H1 (cell line): Measurements from ENCODE around the gene KCNJ5. TPM values are rescaled to one million over a fixed set of nuclear protein-coding genes. Genes with fewer than 3 reads are reported as not detected.

Source experiments
- CTCF ChIA-PET: fragments of 300-600 bp; sonication (Branson Sonifier 250); formaldehyde crosslinking; loops from one replicate; lab custom pipeline; 2021; ENCODE audit not compliant: partially characterized antibody; lab: Charles Lee
- POLR2A ChIA-PET: fragments of 300-600 bp; sonication (Branson Sonifier 250); formaldehyde crosslinking; loops from one replicate; lab custom pipeline; 2021; ENCODE audit warnings: inconsistent platforms; ENCODE audit not compliant: partially characterized antibody; lab: Charles Lee
- DNase-seq, 2 experiments: peaks; one replicate each; pipeline versions ENCODE4 v3.0.0 to v3.0.0-alpha.2; 2010 to 2022; ENCODE audit warnings: low spot score in 2 of 2, low read depth in 1 of 2, mixed read lengths in 1 of 2
- FAIRE-seq: peaks from 2 replicates; lab custom pipeline; 2011; peaks lifted over from hg19 to GRCh38; lab: Jason Lieb, UNC
- H2AFZ ChIP-seq: 2 replicates; pipeline ENCODE4 v1.8.1; 2012; ENCODE audit warnings: low read length, inconsistent platforms
- H2AK5ac ChIP-seq: 2 replicates; pipeline ENCODE4 v1.6.1; 2013; ENCODE audit warnings: low read depth, low read length
- H2BK120ac ChIP-seq: replicated peaks from 2 replicates; pipeline ENCODE3; 2013; ENCODE audit warnings: low read depth, low read length, inconsistent platforms
- H2BK12ac ChIP-seq: 2 replicates; pipeline ENCODE4 v1.6.1; 2013; ENCODE audit warnings: low read depth, low read length
- H2BK15ac ChIP-seq: 2 replicates; pipeline ENCODE4 v1.6.1; 2013; ENCODE audit warnings: low read length
- H2BK20ac ChIP-seq: 2 replicates; pipeline ENCODE4 v1.6.1; 2013; ENCODE audit warnings: low read length
- H2BK5ac ChIP-seq: 2 replicates; pipeline ENCODE4 v1.6.1; 2013; ENCODE audit warnings: low read depth, low read length
- H3K14ac ChIP-seq: 2 replicates; pipeline ENCODE4 v1.6.1; 2013; ENCODE audit warnings: inconsistent platforms; ENCODE audit not compliant: insufficient read length
- H3K18ac ChIP-seq: 2 replicates; pipeline ENCODE4 v1.6.1; 2013; ENCODE audit warnings: low read length; ENCODE audit errors: extremely low read depth
- H3K23ac ChIP-seq: 2 replicates; pipeline ENCODE4 v1.6.1; 2013; ENCODE audit warnings: inconsistent platforms; ENCODE audit not compliant: insufficient read length
- H3K23me2 ChIP-seq: 2 replicates; pipeline ENCODE4 v1.6.1; 2013; ENCODE audit warnings: low read depth, low read length
- H3K27ac ChIP-seq: 2 replicates; pipeline ENCODE4 v1.6.1; 2011; ENCODE audit warnings: low read depth, low read length, inconsistent platforms
- H3K27me3 ChIP-seq, 4 experiments: replicated peaks in 1 of 4; 1 replicate in 1 of 4; 2 replicates in 3 of 4; pipeline versions ENCODE4 v1.6.1 to v1.8.1; 2011 to 2013; ENCODE audit warnings: low read length in 3 of 4, mild to moderate bottlenecking in 3 of 4, inconsistent platforms in 2 of 4, mixed read lengths in 2 of 4, moderate library complexity in 1 of 4; ENCODE audit not compliant: control insufficient read depth in 3 of 4, insufficient read depth in 3 of 4; ENCODE audit errors: extremely low read depth in 1 of 4
- H3K36me3 ChIP-seq, 4 experiments: 2 replicates each; pipeline versions ENCODE4 v1.6.1 to v1.8.1; 2011 to 2013; ENCODE audit warnings: mild to moderate bottlenecking in 4 of 4, low read length in 3 of 4, moderate library complexity in 2 of 4, control low read depth in 1 of 4, inconsistent platforms in 1 of 4; ENCODE audit not compliant: insufficient read depth in 4 of 4, control insufficient read depth in 2 of 4
- H3K4ac ChIP-seq: replicated peaks from 2 replicates; pipeline ENCODE3; 2013; ENCODE audit warnings: low read length, low read depth, mixed read lengths, inconsistent platforms; ENCODE audit not compliant: insufficient read length
- H3K4me1 ChIP-seq, 4 experiments: replicated peaks in 1 of 4; 1 replicate in 1 of 4; 2 replicates in 3 of 4; pipeline versions ENCODE4 v1.6.1 to v1.8.1; 2011 to 2013; ENCODE audit warnings: low read length in 3 of 4, inconsistent platforms in 2 of 4, mixed read lengths in 1 of 4; ENCODE audit not compliant: insufficient read depth in 4 of 4, control insufficient read depth in 3 of 4
- H3K4me2 ChIP-seq, 2 experiments: 2 replicates each; pipeline versions ENCODE4 v1.6.1 to v1.8.1; 2011 to 2013; ENCODE audit warnings: low read depth in 2 of 2, low read length in 2 of 2, control low read depth in 1 of 2, inconsistent platforms in 1 of 2, mild to moderate bottlenecking in 1 of 2; ENCODE audit not compliant: insufficient read depth in 1 of 2
- H3K4me3 ChIP-seq, 4 experiments: fragments of 200-600, 300-600 bp in 1 of 4; sonication (generic), shearing (Covaris generic), sonication (Bioruptor Twin) in 1 of 4; 2 replicates each; pipeline versions ENCODE4 v1.5.1 to v1.8.1; 2011 to 2016; ENCODE audit warnings: low read length in 4 of 4, low read depth in 3 of 4, control low read depth in 2 of 4, inconsistent platforms in 2 of 4, mild to moderate bottlenecking in 2 of 4, mixed read lengths in 1 of 4, moderate library complexity in 1 of 4; ENCODE audit not compliant: insufficient read depth in 2 of 4; ENCODE audit errors: extremely low read depth in 1 of 4
- H3K56ac ChIP-seq: replicated peaks from 2 replicates; pipeline ENCODE3; 2013; ENCODE audit warnings: low read depth, mild to moderate bottlenecking, mixed read lengths, low read length, inconsistent platforms; ENCODE audit not compliant: insufficient read length
- H3K79me1 ChIP-seq: 2 replicates; pipeline ENCODE4 v1.6.1; 2013; ENCODE audit warnings: low read depth, low read length, control low read depth
- H3K79me2 ChIP-seq, 2 experiments: 2 replicates each; pipeline versions ENCODE4 v1.6.1 to v1.8.1; 2012 to 2013; ENCODE audit warnings: low read length in 2 of 2, mild to moderate bottlenecking in 2 of 2, inconsistent platforms in 1 of 2; ENCODE audit not compliant: insufficient read depth in 2 of 2, control insufficient read depth in 1 of 2
- H3K9ac ChIP-seq, 4 experiments: replicated peaks in 1 of 4; 1 replicate in 1 of 4; 2 replicates in 3 of 4; pipeline versions ENCODE4 v1.6.1 to v1.8.1; 2011 to 2013; ENCODE audit warnings: low read depth in 3 of 4, low read length in 3 of 4, control low read depth in 2 of 4, mild to moderate bottlenecking in 2 of 4, moderate library complexity in 2 of 4, inconsistent platforms in 1 of 4; ENCODE audit errors: extremely low read depth in 1 of 4
- H3K9me3 ChIP-seq, 2 experiments: 2 replicates each; pipeline versions ENCODE4 v1.6.1 to v1.8.1; 2012 to 2013; ENCODE audit warnings: mild to moderate bottlenecking in 2 of 2, moderate library complexity in 2 of 2, control low read depth in 1 of 2, inconsistent platforms in 1 of 2, low read depth in 1 of 2, low read length in 1 of 2, mixed read lengths in 1 of 2; ENCODE audit not compliant: insufficient read depth in 2 of 2
- H4K20me1 ChIP-seq, 2 experiments: replicated peaks in 1 of 2; 2 replicates each; pipeline versions ENCODE3 to v1.8.1; 2011 to 2013; ENCODE audit warnings: inconsistent platforms in 2 of 2, low read length in 2 of 2, mild to moderate bottlenecking in 1 of 2; ENCODE audit not compliant: insufficient read depth in 2 of 2, control insufficient read depth in 1 of 2
- H4K5ac ChIP-seq: 2 replicates; pipeline ENCODE4 v1.6.1; 2013; ENCODE audit warnings: low read length, low read depth, mixed read lengths, inconsistent platforms; ENCODE audit not compliant: insufficient read length
- H4K8ac ChIP-seq: 2 replicates; pipeline ENCODE4 v1.8.0; 2013; ENCODE audit warnings: mild to moderate bottlenecking, moderate library complexity, low read length, inconsistent platforms; ENCODE audit not compliant: insufficient read depth; ENCODE audit errors: extremely low read depth
- H4K91ac ChIP-seq: replicated peaks from 2 replicates; pipeline ENCODE3; 2013; ENCODE audit warnings: low read length, mixed read lengths, inconsistent platforms; ENCODE audit not compliant: insufficient read length
- BCL11A ChIP-seq, 2 experiments: IDR thresholded peaks; one replicate each; pipeline ENCODE4 v1.6.1; 2011; ENCODE audit warnings: low read depth in 2 of 2, low read length in 2 of 2, mild to moderate bottlenecking in 2 of 2
- CREB1 ChIP-seq: IDR thresholded peaks from 2 replicates; pipeline ENCODE4 v1.6.1; 2012; ENCODE audit warnings: inconsistent platforms
- GTF2F1 ChIP-seq: IDR thresholded peaks from 2 replicates; pipeline ENCODE4 v1.6.1; 2012; ENCODE audit warnings: low read depth, low read length, improper control_type of control experiment, borderline replicate concordance
- JUN ChIP-seq: IDR thresholded peaks from 2 replicates; pipeline ENCODE4 v1.6.1; 2011; ENCODE audit warnings: low read depth, mild to moderate bottlenecking, improper control_type of control experiment, low read length
- POLR2A ChIP-seq, 2 experiments: IDR thresholded peaks; 1 replicate in 1 of 2; 2 replicates in 1 of 2; pipeline ENCODE4 v1.6.1; 2011; ENCODE audit warnings: low read depth in 2 of 2, low read length in 2 of 2, mild to moderate bottlenecking in 2 of 2; ENCODE audit errors: control extremely low read depth in 1 of 2
- SAP30 ChIP-seq: fragments of 300-600 bp; sonication (generic); IDR thresholded peaks from 2 replicates; pipeline ENCODE4 v1.7.1; 2012; ENCODE audit warnings: low read length, moderate library complexity, mild to moderate bottlenecking, inconsistent platforms; ENCODE audit not compliant: insufficient read depth, insufficient replicate concordance
- SUZ12 ChIP-seq: fragments of 200-600 bp; sonication (generic); IDR thresholded peaks from 2 replicates; pipeline ENCODE4 v1.6.1; 2012; ENCODE audit warnings: mild to moderate bottlenecking, inconsistent platforms, low read length, moderate library complexity, mixed read lengths
- WGBS, 2 experiments: shearing (Covaris generic) in 1 of 2; methylation state at CpG; one replicate each; pipeline versions ENCODE4 v1.1.6 to v1.1.7; 2013 to 2015; ENCODE audit warnings: low lambda C conversion rate in 2 of 2, mixed read lengths in 2 of 2, inconsistent platforms in 1 of 2, low coverage in 1 of 2, missing lambda C conversion rate in 1 of 2; ENCODE audit not compliant: insufficient replicate concordance in 2 of 2, insufficient coverage in 1 of 2, insufficient read length in 1 of 2; ENCODE audit errors: extremely low coverage in 1 of 2, missing lambda C conversion rate in 1 of 2; 5-methylcytosine and 5-hydroxymethylcytosine counted together
- polyA plus RNA-seq, 7 experiments: library from polyadenylated mRNA; depleted of rRNA in 3 of 7; stranded (reverse) in 5 of 7; unstranded in 2 of 7; fragments of >200 nt in 5 of 7; fragments of 200-250 nt in 2 of 7; gene quantifications; 1 replicate in 5 of 7; 2 replicates in 1 of 7; 4 replicates in 1 of 7; pipeline versions ENCODE4 v1.2.1 to v1.2.3, GENCODE V29; 2011 to 2013; ENCODE audit warnings: missing spikeins in 2 of 7, mixed read lengths in 2 of 7
- total RNA-seq: library from RNA; stranded (reverse); fragmentation: NEBNext Ultra II Directional; extraction: Animal tissue kit (Norgen Biotek cat#: 25700); gene quantifications from 2 replicates; pipeline ENCODE4 v1.2.1, GENCODE V29; 2021
- TF ChIP-seq, protein P1 (sequence below): IDR thresholded peaks from 2 replicates; pipeline ENCODE4 v1.6.1; 2012; ENCODE audit warnings: low read length, inconsistent platforms

Gene KCNJ5
- total and polyA plus RNA-seq, 2 of the 8 experiments (the other 6 are each of a cell fraction or from before 2014, with no cell fraction given): 0.05 TPM; not detected in 1

- Histone ChIP-seq H3K4ac (no peak overlapping the region), H2BK12ac (no peak overlapping the region), H2BK15ac (no peak overlapping the region), H3K79me2 (no peaks in the 10 kb centered on the region), H4K91ac (no peak overlapping the region), H3K4me2 (no peak overlapping the region), H3K23me2 (peaks cover 5% of the 10 kb centered on the region; the same call in 1 of the 2 replicates), H4K20me1 (peaks cover 0 to 1% of the 10 kb centered on the region in 2 experiments), H3K79me1 (no peaks in the 10 kb centered on the region), H2BK120ac (no peak overlapping the region), H3K9me3 (no peaks in the 10 kb centered on the region), H4K8ac (no peak overlapping the region; the same call in 1 of the 2 replicates), H3K56ac (no peak overlapping the region), H2AFZ (no peak overlapping the region), H3K9ac (no peak overlapping the region), H3K18ac (no peak overlapping the region), H2BK20ac (no peak overlapping the region), H2BK5ac (no peak overlapping the region), H3K27me3 (peaks cover 22 to 71% (median 61%) of the 10 kb centered on the region in 4 experiments), H3K23ac (no peak overlapping the region), H4K5ac (no peak overlapping the region), H3K27ac (no peak overlapping the region), H3K4me3 (no peak overlapping the region), H3K4me1 (peaks cover 4 to 15% (median 9%) of the 10 kb centered on the region in 4 experiments; a peak in 6 of 7 replicates), H3K14ac (no peak overlapping the region), H3K36me3 (no peaks in the 10 kb centered on the region), H2AK5ac (no peak overlapping the region)
- TF ChIP-seq POLR2A (IDR thresholded peaks at IDR 0.05; ENCODE audit: control extremely low read depth in 1 of 2, low read depth in 2 of 2, low read length in 2 of 2) (no peak), SUZ12 (no peak), BCL11A (IDR thresholded peaks at IDR 0.05; ENCODE audit: low read depth in 2 of 2, low read length in 2 of 2) (no peak), JUN (no peak), GTF2F1 (no peak), CREB1 (no peak), SAP30 (no peak)
- TF ChIP-seq, protein P1, sequence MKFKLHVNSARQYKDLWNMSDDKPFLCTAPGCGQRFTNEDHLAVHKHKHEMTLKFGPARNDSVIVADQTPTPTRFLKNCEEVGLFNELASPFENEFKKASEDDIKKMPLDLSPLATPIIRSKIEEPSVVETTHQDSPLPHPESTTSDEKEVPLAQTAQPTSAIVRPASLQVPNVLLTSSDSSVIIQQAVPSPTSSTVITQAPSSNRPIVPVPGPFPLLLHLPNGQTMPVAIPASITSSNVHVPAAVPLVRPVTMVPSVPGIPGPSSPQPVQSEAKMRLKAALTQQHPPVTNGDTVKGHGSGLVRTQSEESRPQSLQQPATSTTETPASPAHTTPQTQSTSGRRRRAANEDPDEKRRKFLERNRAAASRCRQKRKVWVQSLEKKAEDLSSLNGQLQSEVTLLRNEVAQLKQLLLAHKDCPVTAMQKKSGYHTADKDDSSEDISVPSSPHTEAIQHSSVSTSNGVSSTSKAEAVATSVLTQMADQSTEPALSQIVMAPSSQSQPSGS: no peak
- WGBS, 2 experiments: 83% methylated on average over 6 of the region's 6 CpGs; no CpG with 5 or more reads in 1 of the 2 experiments
- DNase-seq (no peak), FAIRE-seq (no peak)
- ChIA-PET CTCF (interaction anchor here (2.2 to 13.1 kb wide), 3 partner anchors 10 to 61 kb away, joined by 8 to 473 read pairs (median 332); no protein-coding TSS in a partner anchor), POLR2A (interaction anchor here (1.4 kb wide), 1 partner anchor 11 kb away, joined by 4 read pairs; no protein-coding TSS in a partner anchor)
Observed at GRCh38 chr11:128894685-128895084, 3.5 kb downstream of the KCNJ5 start.
